BJ (cell line): Measurements from ENCODE around the gene ARMH2. TPM values are rescaled to one million over a fixed set of nuclear protein-coding genes. Genes with fewer than 3 reads are reported as not detected.

Experiments used
- CTCF ChIA-PET: fragments of 350-600 bp; formaldehyde crosslinking; extraction: SDS; loops from one replicate; lab custom pipeline; 2021; ENCODE audit warnings: antibody characterized with exemption, inconsistent platforms; lab: Yijun Ruan, JAX
- POLR2A ChIA-PET: fragments of 300-600 bp; sonication (Branson Sonifier 250); formaldehyde crosslinking; extraction: SDS; loops from one replicate; lab custom pipeline; 2021; ENCODE audit warnings: antibody characterized with exemption; lab: Charles Lee
- DNase-seq: peaks from one replicate; pipeline ENCODE4 v3.0.0-alpha.2; 2011; ENCODE audit warnings: low read depth
- H3K27me3 ChIP-seq: 2 replicates; pipeline ENCODE4 v1.6.0; 2011; ENCODE audit warnings: low read length; ENCODE audit not compliant: control insufficient read depth, insufficient read depth
- H3K36me3 ChIP-seq: 2 replicates; pipeline ENCODE4 v1.5.1; 2011; ENCODE audit warnings: low read length; ENCODE audit not compliant: control insufficient read depth, insufficient read depth
- H3K4me3 ChIP-seq: 2 replicates; pipeline ENCODE4 v1.5.1; 2011; ENCODE audit warnings: low read depth, mild to moderate bottlenecking, control low read depth, low read length
- polyA plus RNA-seq: library from polyadenylated mRNA; depleted of rRNA; stranded (reverse); fragments of >200 nt; gene quantifications from 2 replicates; pipeline ENCODE4 v1.2.3, GENCODE V29; 2011
- TF ChIP-seq, protein P1 (sequence below): IDR thresholded peaks from 2 replicates; pipeline ENCODE4 v1.5.1; 2011; ENCODE audit warnings: low read depth, mild to moderate bottlenecking, control low read depth, inconsistent platforms, low read length, moderate library complexity; ENCODE audit not compliant: insufficient read depth

Gene ARMH2
- polyA plus RNA-seq, 1 experiment = not detected

DNA sequence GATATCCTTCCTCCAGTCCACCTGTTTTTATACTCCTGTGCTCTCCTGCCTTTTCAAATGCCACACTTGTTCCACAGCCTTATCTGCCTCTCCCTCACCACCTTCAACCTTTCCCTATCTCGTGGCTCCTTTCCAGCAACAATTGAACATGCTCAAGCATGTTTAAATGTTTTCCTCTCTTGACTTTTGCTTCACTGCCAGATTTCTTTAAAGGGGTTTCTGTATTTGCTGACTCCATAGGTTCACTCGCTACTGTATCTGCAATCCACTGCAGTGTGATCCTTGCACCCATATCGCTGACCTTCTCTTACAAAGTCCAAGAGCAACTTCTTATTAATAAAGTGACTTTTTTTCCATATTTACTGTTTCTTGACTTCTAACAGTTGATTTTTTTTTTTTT lies 35.1 kb downstream of the ARMH2 start:
- no peak for DNase-seq
- POLR2A ChIA-PET = no interaction called here
- no peaks in the 10 kb centered on the region for H3K27me3 ChIP-seq

DNA sequence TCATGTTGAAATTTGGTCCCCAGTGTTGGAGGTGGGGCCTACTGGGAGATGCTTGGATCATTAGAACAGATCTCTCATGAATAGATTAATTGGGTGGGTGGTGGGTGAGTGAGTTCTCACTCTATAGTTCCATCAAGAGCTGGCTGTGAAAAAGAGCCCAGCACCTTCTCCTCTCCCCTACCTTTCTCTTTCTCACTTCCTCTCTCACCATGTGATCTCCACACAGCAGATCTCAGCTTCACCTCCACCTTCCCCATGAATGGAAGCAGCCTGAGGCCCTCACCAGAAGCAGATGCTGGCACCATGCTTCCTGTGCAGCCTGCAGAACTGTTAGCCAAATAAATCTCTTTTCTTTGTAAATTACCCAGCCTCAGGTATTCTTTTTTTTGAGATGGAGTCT lies 36.9 kb downstream of the ARMH2 start:
- ChIA-PET POLR2A (no interaction called here), CTCF (interaction anchor here (1.0 kb wide), 1 partner anchor 11 kb away, joined by 3 read pairs; no protein-coding TSS in a partner anchor)
- H3K36me3 ChIP-seq = no peaks in the 10 kb centered on the region
- no peak for DNase-seq
- TF ChIP-seq, protein P1, sequence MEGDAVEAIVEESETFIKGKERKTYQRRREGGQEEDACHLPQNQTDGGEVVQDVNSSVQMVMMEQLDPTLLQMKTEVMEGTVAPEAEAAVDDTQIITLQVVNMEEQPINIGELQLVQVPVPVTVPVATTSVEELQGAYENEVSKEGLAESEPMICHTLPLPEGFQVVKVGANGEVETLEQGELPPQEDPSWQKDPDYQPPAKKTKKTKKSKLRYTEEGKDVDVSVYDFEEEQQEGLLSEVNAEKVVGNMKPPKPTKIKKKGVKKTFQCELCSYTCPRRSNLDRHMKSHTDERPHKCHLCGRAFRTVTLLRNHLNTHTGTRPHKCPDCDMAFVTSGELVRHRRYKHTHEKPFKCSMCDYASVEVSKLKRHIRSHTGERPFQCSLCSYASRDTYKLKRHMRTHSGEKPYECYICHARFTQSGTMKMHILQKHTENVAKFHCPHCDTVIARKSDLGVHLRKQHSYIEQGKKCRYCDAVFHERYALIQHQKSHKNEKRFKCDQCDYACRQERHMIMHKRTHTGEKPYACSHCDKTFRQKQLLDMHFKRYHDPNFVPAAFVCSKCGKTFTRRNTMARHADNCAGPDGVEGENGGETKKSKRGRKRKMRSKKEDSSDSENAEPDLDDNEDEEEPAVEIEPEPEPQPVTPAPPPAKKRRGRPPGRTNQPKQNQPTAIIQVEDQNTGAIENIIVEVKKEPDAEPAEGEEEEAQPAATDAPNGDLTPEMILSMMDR = no peak
- no peaks in the 10 kb centered on the region for H3K27me3 ChIP-seq
- no peak overlapping the region for H3K4me3 ChIP-seq

More for the DNA sequence above, 35.1 kb downstream of the ARMH2 start:
- TF ChIP-seq, protein P1 = no peak
- no peaks in the 10 kb centered on the region for H3K36me3 ChIP-seq
- CTCF ChIA-PET = interaction anchor here (0.6 kb wide), 1 partner anchor 27 kb away, joined by 3 read pairs; no protein-coding TSS in a partner anchor
- no peak overlapping the region for H3K4me3 ChIP-seq

DNA sequence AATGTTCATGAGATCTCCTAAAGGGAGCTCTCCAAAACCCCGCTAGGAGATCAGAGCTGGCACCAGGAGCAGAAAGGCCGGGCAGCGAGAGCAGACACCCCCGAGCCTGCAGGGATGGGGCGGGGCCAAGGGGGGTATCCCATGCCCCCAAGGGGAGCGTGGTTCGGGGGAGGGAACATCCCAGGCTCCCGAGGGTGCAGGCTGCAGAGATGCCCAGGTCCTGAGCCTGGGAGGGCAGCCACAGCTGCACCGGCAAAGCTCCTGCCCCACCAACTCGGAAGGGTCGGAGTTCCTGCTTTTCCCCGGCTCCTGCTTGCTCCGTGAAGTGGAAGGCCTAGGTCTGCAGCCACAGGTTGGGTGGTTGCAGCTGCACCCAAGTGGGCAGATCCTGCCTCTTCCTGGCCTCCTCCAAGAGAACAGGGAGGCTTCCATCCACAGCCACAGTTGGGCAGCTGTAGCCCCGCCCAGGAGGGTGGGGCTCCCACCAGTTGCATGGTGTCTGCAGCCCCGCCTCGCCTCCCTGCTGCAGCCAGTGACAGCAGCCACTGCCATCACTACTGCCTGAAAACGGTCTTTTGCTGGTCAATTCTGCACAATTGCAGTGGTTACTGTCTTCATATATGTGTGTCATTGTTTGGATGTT lies 37.4 kb downstream of the ARMH2 start:
- H3K36me3 ChIP-seq = no peaks in the 10 kb centered on the region
- no peak overlapping the region for H3K4me3 ChIP-seq
- no peak for DNase-seq
- ChIA-PET CTCF (interaction anchor here (1.0 kb wide), 1 partner anchor 12 kb away, joined by 3 read pairs; no protein-coding TSS in a partner anchor), POLR2A (no interaction called here)
- no peaks in the 10 kb centered on the region for H3K27me3 ChIP-seq
- TF ChIP-seq, protein P1 = no peak

DNA sequence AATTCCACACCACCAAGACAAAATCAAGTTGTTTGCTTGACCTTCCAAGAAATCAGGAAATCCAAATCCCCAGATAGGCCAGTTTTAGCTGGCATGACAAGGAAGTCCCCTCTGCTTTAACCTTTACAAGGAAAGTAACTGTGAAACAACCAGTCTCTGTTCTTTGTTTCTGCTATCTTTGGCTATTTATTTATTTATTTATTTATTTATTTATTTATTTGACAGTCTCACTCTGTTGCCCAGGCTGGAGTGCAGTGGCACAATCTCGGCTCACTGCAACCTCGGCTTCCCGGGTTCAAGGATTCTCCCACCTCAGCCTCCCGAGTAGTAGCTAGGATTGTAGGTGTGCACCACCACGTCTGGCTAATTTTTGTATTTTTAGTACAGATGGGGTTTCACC lies 38.5 kb downstream of the ARMH2 start:
- DNase-seq = no peak
- no peaks in the 10 kb centered on the region for H3K36me3 ChIP-seq
- TF ChIP-seq, protein P1 = no peak
- ChIA-PET POLR2A (interaction anchor here (0.6 kb wide), 1 partner anchor 14 kb away, joined by 3 read pairs; no protein-coding TSS in a partner anchor), CTCF (interaction anchor here (0.9 to 2.8 kb wide), 3 partner anchors 10 to 180 kb away, joined by 4 to 10 read pairs (median 5); no protein-coding TSS in a partner anchor)
- no peaks in the 10 kb centered on the region for H3K27me3 ChIP-seq
- H3K4me3 ChIP-seq = no peak overlapping the region

DNA sequence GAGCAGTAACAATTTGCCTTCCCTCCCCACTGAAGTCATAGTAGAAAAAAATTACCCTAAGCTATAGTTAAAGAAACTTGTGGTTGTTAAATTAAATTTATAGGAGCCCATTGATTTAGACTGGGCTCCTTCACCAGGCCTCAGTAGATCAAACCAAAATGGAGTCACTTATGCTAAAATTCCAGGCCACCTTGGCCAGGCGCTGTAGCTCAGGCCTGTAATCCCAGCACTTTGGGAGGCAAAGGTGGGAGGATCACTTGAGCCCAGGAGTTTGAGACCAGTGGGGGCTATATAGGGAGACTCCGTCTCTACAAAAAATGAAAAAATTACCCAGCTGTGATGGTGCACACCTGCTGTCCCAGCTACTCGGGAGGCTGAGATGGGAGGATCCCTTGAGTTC lies 39.0 kb downstream of the ARMH2 start:
- TF ChIP-seq, protein P1 = no peak
- no peaks in the 10 kb centered on the region for H3K36me3 ChIP-seq
- no peak overlapping the region for H3K4me3 ChIP-seq
- ChIA-PET POLR2A (no interaction called here), CTCF (interaction anchor here (0.6 to 2.8 kb wide), 4 partner anchors 10 to 179 kb away, joined by 3 to 10 read pairs (median 4); no protein-coding TSS in a partner anchor)
- DNase-seq = no peak
- H3K27me3 ChIP-seq = no peaks in the 10 kb centered on the region
